Measurements from ENCODE around the gene ROCK2. TPM values are rescaled to one million over a fixed set of nuclear protein-coding genes. Genes with fewer than 3 reads are reported as not detected.

Gene ROCK2
- total RNA-seq, 1 donor from 2014 or later, result 63.5 TPM

GRCh38 chr2:11311543-11311942, 32.9 kb downstream of the ROCK2 start:
- intact Hi-C loops (cut with DNase I), result no loop called here
- Histone ChIP-seq H3K27ac (no peak overlapping the region), H3K4me3 (no peak overlapping the region), H3K27me3 (no peaks in the 10 kb centered on the region), H3K36me3 (no peaks in the 10 kb centered on the region), H3K4me1 (peaks cover 18% of the 10 kb centered on the region), H3K9me3 (no peaks in the 10 kb centered on the region)
- TF ChIP-seq CTCF (IDR thresholded peaks at IDR 0.05), result no peak
- ATAC-seq (no peak), DNase-seq (no peak)

- peaks cover 29% of the 10 kb centered on the region for H3K4me1 ChIP-seq
- ATAC-seq (no peak), DNase-seq (no peak)
- no peak overlapping the region for H3K27ac ChIP-seq
- no peaks in the 10 kb centered on the region for H3K36me3 ChIP-seq
- H3K4me3 ChIP-seq, result no peak overlapping the region
- H3K27me3 ChIP-seq, result no peaks in the 10 kb centered on the region
- no peak for TF ChIP-seq CTCF (IDR thresholded peaks at IDR 0.05)
- no peaks in the 10 kb centered on the region for H3K9me3 ChIP-seq
- intact Hi-C loops (cut with DNase I), result no loop called here
Observed at GRCh38 chr2:11310212-11310611, 34.2 kb downstream of the ROCK2 start.

- H3K9me3 ChIP-seq, result no peaks in the 10 kb centered on the region
- DNase-seq (no peak), ATAC-seq (no peak)
- no peak for TF ChIP-seq CTCF (IDR thresholded peaks at IDR 0.05)
- no peak overlapping the region for H3K27ac ChIP-seq
- intact Hi-C loops (cut with DNase I), result no loop called here
- H3K4me1 ChIP-seq, result peaks cover 30% of the 10 kb centered on the region
- H3K27me3 ChIP-seq, result no peaks in the 10 kb centered on the region
- no peaks in the 10 kb centered on the region for H3K36me3 ChIP-seq
- no peak overlapping the region for H3K4me3 ChIP-seq
Observed at GRCh38 chr2:11309706-11310105, 34.7 kb downstream of the ROCK2 start.

GRCh38 chr2:11307764-11308415, 36.5 kb downstream of the ROCK2 start:
- intact Hi-C loops (cut with DNase I), result no loop called here
- Histone ChIP-seq H3K27me3 (no peaks in the 10 kb centered on the region), H3K36me3 (no peaks in the 10 kb centered on the region), H3K27ac (no peak overlapping the region), H3K4me1 (peaks cover 37% of the 10 kb centered on the region), H3K4me3 (no peak overlapping the region), H3K9me3 (no peaks in the 10 kb centered on the region)
- ATAC-seq (no peak), DNase-seq (no peak)
- TF ChIP-seq CTCF (IDR thresholded peaks at IDR 0.05), result no peak

- H3K4me1 ChIP-seq, result peaks cover 37% of the 10 kb centered on the region
- no peak overlapping the region for H3K27ac ChIP-seq
- H3K36me3 ChIP-seq, result no peaks in the 10 kb centered on the region
- no peak for TF ChIP-seq CTCF (IDR thresholded peaks at IDR 0.05)
- H3K4me3 ChIP-seq, result no peak overlapping the region
- ATAC-seq (no peak), DNase-seq (no peak)
- H3K27me3 ChIP-seq, result no peaks in the 10 kb centered on the region
- H3K9me3 ChIP-seq, result no peaks in the 10 kb centered on the region
- intact Hi-C loops (cut with DNase I), result no loop called here
Observed at GRCh38 chr2:11305958-11306357, 38.5 kb downstream of the ROCK2 start.

GRCh38 chr2:11305338-11305737, 39.1 kb downstream of the ROCK2 start:
- no peak overlapping the region for H3K4me3 ChIP-seq
- no peaks in the 10 kb centered on the region for H3K27me3 ChIP-seq
- DNase-seq (no peak), ATAC-seq (no peak)
- no peaks in the 10 kb centered on the region for H3K9me3 ChIP-seq
- no peak for TF ChIP-seq CTCF (IDR thresholded peaks at IDR 0.05)
- peaks cover 34% of the 10 kb centered on the region for H3K4me1 ChIP-seq
- intact Hi-C loops (cut with DNase I), result no loop called here
- no peak overlapping the region for H3K27ac ChIP-seq
- no peaks in the 10 kb centered on the region for H3K36me3 ChIP-seq
